MM.1S (cell line): ENCODE measurements around the gene DRD1.

Source experiments
- DNase-seq: peaks from one replicate; pipeline ENCODE4 v3.0.0-alpha.2; 2015
- H2AFZ ChIP-seq: fragments of 300-600 bp; sonication (generic); 2 replicates; pipeline ENCODE4 v1.6.0; 2016; ENCODE audit warnings: antibody characterized with exemption, low read length
- H3F3A ChIP-seq: fragments of 300-600 bp; sonication (generic); 2 replicates; pipeline ENCODE4 v1.6.1; 2016; ENCODE audit warnings: mild to moderate bottlenecking, antibody characterized with exemption, low read length, moderate library complexity, mixed read lengths; ENCODE audit not compliant: insufficient read depth
- H3K27ac ChIP-seq: fragments of 300-600 bp; sonication (generic); 2 replicates; pipeline ENCODE4 v1.5.1; 2016; ENCODE audit warnings: mild to moderate bottlenecking, low read length
- H3K27me3 ChIP-seq: fragments of 300-600 bp; sonication (generic); replicated peaks from 2 replicates; pipeline ENCODE4 v1.6.0; 2016; ENCODE audit warnings: low read length; ENCODE audit not compliant: insufficient read depth
- H3K36me3 ChIP-seq: fragments of 300-600 bp; sonication (generic); replicated peaks from 2 replicates; pipeline ENCODE4 v1.6.1; 2016; ENCODE audit warnings: mild to moderate bottlenecking, low read length, mixed read lengths; ENCODE audit not compliant: insufficient read depth
- H3K4me1 ChIP-seq: fragments of 300-600 bp; sonication (generic); 2 replicates; pipeline ENCODE4 v1.6.1; 2016; ENCODE audit warnings: low read length, mixed read lengths
- H3K4me2 ChIP-seq: fragments of 300-600 bp; sonication (generic); 2 replicates; pipeline ENCODE4 v1.6.0; 2016; ENCODE audit warnings: low read depth, low read length
- H3K4me3 ChIP-seq: fragments of 300-600 bp; sonication (generic); 2 replicates; pipeline ENCODE4 v1.5.1; 2016; ENCODE audit warnings: low read length, mixed read lengths
- H3K79me2 ChIP-seq: fragments of 300-600 bp; sonication (generic); 2 replicates; pipeline ENCODE4 v1.6.1; 2016; ENCODE audit warnings: mixed run types, low read length, mixed read lengths
- H3K9ac ChIP-seq: fragments of 300-600 bp; sonication (generic); 2 replicates; pipeline ENCODE4 v1.6.1; 2016; ENCODE audit warnings: low read length, mixed read lengths
- H3K9me2 ChIP-seq: fragments of 300-600 bp; sonication (generic); replicated peaks from 2 replicates; pipeline ENCODE4 v1.6.1; 2016; ENCODE audit warnings: mild to moderate bottlenecking, low read length, mixed read lengths; ENCODE audit not compliant: insufficient read depth
- H3K9me3 ChIP-seq: fragments of 300-600 bp; sonication (generic); replicated peaks from 2 replicates; pipeline ENCODE4 v1.6.1; 2016; ENCODE audit warnings: mild to moderate bottlenecking, low read length, mixed read lengths; ENCODE audit not compliant: insufficient read depth
- H4K20me1 ChIP-seq: fragments of 300-600 bp; sonication (generic); 2 replicates; pipeline ENCODE4 v1.6.1; 2016; ENCODE audit warnings: mild to moderate bottlenecking, low read length, moderate library complexity, mixed read lengths; ENCODE audit not compliant: insufficient read depth
- CTCF ChIP-seq: fragments of 300-600 bp; sonication (generic); IDR thresholded peaks from 2 replicates; pipeline ENCODE4 v1.5.1; 2016; ENCODE audit warnings: antibody characterized with exemption, low read length, mixed read lengths
- EZH2 ChIP-seq: fragments of 300-600 bp; sonication (generic); optimal IDR thresholded peaks from 2 replicates; pipeline ENCODE3; 2017; ENCODE audit warnings: low read depth, mild to moderate bottlenecking, antibody characterized with exemption, low read length, mixed read lengths
- EZH2phosphoT487 ChIP-seq: fragments of 300-600 bp; sonication (generic); IDR thresholded peaks from 2 replicates; pipeline ENCODE4 v1.6.1; 2018; ENCODE audit warnings: antibody characterized with exemption, low read length

Gene DRD1

DNA sequence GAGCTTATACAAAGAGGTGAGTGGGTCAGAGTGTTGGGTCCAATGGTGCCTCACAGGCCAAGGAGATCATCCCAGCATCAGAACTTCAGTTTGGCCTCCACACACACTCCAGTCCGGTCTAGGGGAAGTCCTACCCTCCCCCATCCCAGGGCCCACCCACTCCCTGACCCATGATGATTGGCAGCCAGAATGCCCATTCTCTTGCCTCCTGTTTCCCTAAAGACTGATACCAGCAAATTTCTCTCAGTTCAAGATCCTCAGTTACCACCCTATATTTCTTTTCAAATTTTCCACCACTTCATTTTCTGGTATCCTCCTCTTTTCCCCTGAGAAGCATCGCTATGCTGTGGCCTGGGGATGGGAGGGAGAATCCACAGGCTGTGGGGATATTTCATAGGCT, 21.9 kb downstream of the DRD1 start:
- Histone ChIP-seq H3K4me3 (no peak overlapping the region), H4K20me1 (no peaks in the 10 kb centered on the region), H3K9me3 (no peaks in the 10 kb centered on the region), H3F3A (no peaks in the 10 kb centered on the region), H3K79me2 (no peaks in the 10 kb centered on the region), H3K4me2 (no peak overlapping the region), H3K9ac (no peak overlapping the region), H3K27me3 (no peaks in the 10 kb centered on the region), H3K36me3 (no peaks in the 10 kb centered on the region), H3K4me1 (no peaks in the 10 kb centered on the region), H3K9me2 (no peaks in the 10 kb centered on the region), H3K27ac (no peak overlapping the region), H2AFZ (no peak overlapping the region)
- DNase-seq = no peak
- TF ChIP-seq EZH2 (no peak), EZH2phosphoT487 (no peak), CTCF (no peak)

- Histone ChIP-seq H4K20me1 (no peaks in the 10 kb centered on the region), H3F3A (no peaks in the 10 kb centered on the region), H3K27me3 (no peaks in the 10 kb centered on the region), H3K9me3 (no peaks in the 10 kb centered on the region), H3K27ac (no peak overlapping the region), H3K4me3 (no peak overlapping the region), H3K36me3 (no peaks in the 10 kb centered on the region), H3K4me1 (no peaks in the 10 kb centered on the region), H3K9me2 (no peaks in the 10 kb centered on the region), H3K4me2 (no peak overlapping the region), H3K9ac (no peak overlapping the region), H2AFZ (no peak overlapping the region), H3K79me2 (no peaks in the 10 kb centered on the region)
- TF ChIP-seq CTCF = no peak
- no peak for TF ChIP-seq EZH2phosphoT487
- TF ChIP-seq EZH2 = no peak
- DNase-seq = no peak
Measured at GRCh38 chr5:175420383-175420782, 23.6 kb downstream of the DRD1 start.

DNA sequence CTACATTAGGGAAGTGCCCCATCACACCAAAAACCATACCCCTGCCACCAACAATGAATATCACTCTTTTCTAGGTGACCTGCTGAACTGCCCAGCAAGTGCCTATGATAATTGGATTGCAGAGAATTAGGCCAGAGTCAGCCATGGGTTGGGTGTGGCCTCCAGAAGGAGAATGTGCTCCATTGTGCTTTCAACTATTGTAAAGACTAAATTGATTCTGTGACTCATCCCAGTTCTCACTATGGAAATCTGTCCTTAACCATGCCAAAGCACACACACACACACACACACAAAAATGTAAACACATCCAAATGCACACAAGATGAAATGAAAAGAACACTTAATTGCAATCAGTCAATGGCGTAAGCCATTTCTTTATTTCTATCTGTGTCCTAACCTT, 25.7 kb downstream of the DRD1 start:
- H3K79me2 ChIP-seq = no peaks in the 10 kb centered on the region
- no peak overlapping the region for H3K9ac ChIP-seq
- no peak overlapping the region for H3K27ac ChIP-seq
- H3K4me3 ChIP-seq = no peak overlapping the region
- DNase-seq = no peak
- no peak for TF ChIP-seq EZH2phosphoT487
- TF ChIP-seq CTCF = no peak
- no peak for TF ChIP-seq EZH2
- H4K20me1 ChIP-seq = no peaks in the 10 kb centered on the region
- H3K4me2 ChIP-seq = no peak overlapping the region
- no peaks in the 10 kb centered on the region for H3K27me3 ChIP-seq
- no peaks in the 10 kb centered on the region for H3K4me1 ChIP-seq
- no peaks in the 10 kb centered on the region for H3K9me3 ChIP-seq
- no peaks in the 10 kb centered on the region for H3K9me2 ChIP-seq
- no peak overlapping the region for H2AFZ ChIP-seq
- H3F3A ChIP-seq = no peaks in the 10 kb centered on the region
- H3K36me3 ChIP-seq = no peaks in the 10 kb centered on the region
